ENCODE data around the gene IL26.
A peak's percentile ranks its signal among the peaks of the same experiment; 100 is the strongest.
"Not testable (repeated sequence)": the region's sequence is repeated elsewhere in the genome, so short reads cannot be mapped to it uniquely, and the experiment has no call there.

Gene IL26

DNA sequence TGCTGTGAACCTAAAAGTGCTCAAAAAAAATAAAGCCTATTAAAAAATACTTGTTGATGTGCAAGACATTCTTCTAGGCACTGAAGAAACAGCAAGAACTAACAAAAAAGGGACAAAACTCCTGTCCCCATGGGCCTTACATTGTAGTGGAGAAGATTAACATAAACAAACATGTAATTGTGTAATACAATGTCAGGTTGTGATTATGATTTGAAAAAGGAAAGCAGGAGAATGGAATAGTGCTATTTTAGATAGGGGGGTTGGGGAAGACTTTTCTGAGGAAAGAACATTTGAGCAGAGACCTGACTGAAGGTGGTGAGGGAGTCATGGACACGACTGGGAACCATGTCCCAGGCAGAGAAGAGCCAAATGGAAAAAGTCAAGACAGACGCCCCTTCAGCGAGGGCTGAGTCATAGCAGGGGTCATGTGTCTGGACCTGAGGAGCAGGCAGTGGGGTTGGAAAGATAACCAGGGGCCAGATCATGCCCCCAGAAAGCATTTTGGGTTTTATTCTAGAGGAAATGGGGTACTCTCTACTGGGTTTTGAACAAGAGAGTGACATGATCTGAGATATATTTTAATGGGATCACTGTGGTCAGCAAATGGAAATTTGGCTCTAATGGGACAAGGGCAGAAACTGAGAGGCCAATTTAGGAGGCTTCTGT, 46.7 kb downstream of the IL26 start:
- DNase-seq (ENCODE audit: low spot score) = no peak
- TF ChIP-seq, protein P1, sequence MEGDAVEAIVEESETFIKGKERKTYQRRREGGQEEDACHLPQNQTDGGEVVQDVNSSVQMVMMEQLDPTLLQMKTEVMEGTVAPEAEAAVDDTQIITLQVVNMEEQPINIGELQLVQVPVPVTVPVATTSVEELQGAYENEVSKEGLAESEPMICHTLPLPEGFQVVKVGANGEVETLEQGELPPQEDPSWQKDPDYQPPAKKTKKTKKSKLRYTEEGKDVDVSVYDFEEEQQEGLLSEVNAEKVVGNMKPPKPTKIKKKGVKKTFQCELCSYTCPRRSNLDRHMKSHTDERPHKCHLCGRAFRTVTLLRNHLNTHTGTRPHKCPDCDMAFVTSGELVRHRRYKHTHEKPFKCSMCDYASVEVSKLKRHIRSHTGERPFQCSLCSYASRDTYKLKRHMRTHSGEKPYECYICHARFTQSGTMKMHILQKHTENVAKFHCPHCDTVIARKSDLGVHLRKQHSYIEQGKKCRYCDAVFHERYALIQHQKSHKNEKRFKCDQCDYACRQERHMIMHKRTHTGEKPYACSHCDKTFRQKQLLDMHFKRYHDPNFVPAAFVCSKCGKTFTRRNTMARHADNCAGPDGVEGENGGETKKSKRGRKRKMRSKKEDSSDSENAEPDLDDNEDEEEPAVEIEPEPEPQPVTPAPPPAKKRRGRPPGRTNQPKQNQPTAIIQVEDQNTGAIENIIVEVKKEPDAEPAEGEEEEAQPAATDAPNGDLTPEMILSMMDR (IDR thresholded peaks at IDR 0.05; ENCODE audit: borderline replicate concordance, control extremely low read depth, extremely low read depth, insufficient read depth, missing control alignments) = no peak
- in situ Hi-C loops (cut with MboI; ENCODE audit: low sequenced_read_pairs, unreplicated experiment) = no loop called here

DNA sequence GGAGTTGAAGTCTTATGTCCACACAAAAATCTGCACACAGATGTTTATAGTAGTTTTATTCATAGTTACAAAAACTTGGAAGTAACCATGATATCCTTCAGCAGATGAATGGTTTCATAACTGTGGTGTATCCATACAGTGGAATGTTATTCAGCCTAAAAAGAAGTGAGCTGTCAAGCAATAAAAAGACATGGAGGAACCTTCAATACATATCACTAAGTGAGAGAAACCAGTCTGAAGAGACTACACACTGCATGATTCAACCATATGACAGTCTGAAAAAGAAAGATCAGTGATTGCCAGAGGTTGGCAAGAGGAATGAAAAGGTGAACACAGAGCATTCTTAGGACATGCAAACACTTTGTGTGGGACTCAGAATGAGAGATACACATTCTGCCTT, 47.4 kb downstream of the IL26 start:
- TF ChIP-seq, protein P1 (IDR thresholded peaks at IDR 0.05; ENCODE audit: borderline replicate concordance, control extremely low read depth, extremely low read depth, insufficient read depth, missing control alignments) = no peak
- DNase-seq (ENCODE audit: low spot score) = no peak
- in situ Hi-C loops (cut with MboI; ENCODE audit: low sequenced_read_pairs, unreplicated experiment) = no loop called here

DNA sequence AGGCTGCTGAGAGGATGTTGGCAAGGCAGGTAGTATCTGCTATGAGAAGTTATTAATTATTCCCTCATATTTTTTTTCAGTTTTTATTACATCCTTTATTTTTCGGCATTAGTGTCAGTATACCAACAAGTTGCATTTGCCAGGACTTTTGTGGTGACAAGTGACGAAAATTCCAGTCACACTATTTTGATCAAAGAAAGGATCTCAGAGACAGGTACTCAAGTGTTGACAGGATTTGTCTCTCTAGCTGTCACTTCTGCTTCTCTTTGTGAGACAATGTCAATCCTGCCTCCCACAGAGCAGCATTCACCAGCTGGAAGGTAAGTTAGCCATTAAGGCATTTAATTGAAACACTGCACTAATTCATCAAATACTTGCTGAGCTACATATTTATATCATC, 48.0 kb downstream of the IL26 start:
- no peak for DNase-seq (ENCODE audit: low spot score)
- TF ChIP-seq, protein P1 (IDR thresholded peaks at IDR 0.05; ENCODE audit: borderline replicate concordance, control extremely low read depth, extremely low read depth, insufficient read depth, missing control alignments) = no peak
- in situ Hi-C loops (cut with MboI; ENCODE audit: low sequenced_read_pairs, unreplicated experiment) = no loop called here

DNA sequence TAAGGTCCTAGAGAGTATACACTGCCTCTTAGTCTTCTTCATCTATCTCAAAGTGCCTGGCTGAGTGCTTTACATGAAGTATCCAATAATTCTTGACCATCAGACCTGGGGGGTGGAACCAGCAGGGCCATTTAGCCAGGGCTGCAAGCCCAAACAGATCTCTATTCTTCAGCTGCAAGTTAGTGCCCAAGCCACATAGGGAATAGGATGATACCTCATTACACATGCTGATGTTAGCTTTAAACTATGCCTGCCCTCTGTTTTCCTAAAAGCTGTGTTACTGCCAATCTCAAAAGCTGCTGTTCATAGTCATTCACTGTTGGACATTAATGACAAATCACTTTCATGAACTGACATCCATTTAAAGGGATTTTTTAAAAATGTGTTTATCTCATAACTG, 49.4 kb downstream of the IL26 start:
- TF ChIP-seq, protein P1 (IDR thresholded peaks at IDR 0.05; ENCODE audit: borderline replicate concordance, control extremely low read depth, extremely low read depth, insufficient read depth, missing control alignments) = no peak
- DNase-seq (ENCODE audit: low spot score) = no peak
- in situ Hi-C loops (cut with MboI; ENCODE audit: low sequenced_read_pairs, unreplicated experiment) = no loop called here

DNA sequence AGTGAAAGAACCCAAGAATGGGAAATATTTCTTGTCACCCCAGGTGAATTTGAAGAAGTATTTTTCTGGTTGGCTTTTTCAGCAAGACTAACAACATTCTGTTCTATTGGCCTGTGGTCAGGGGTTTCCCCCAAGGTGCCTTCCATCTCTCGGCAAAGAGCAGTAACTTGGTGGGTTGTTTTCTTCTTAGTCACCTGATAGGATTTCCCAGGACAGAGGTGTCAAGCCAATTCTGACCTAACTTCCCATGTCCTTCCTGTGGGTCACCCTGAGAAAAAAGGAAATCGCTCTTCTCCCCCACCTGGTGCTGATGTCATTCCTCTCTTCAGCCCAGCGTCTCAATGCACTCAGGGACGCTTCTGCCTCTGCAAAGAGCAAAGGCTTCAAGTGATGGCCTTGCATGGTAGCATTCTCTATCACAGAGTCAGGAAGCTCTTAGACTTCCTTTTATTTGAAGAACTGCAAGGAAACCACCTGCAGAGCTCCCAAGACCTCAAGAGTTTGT, 50.0 kb downstream of the IL26 start:
- in situ Hi-C loops (cut with MboI; ENCODE audit: low sequenced_read_pairs, unreplicated experiment) = no loop called here
- TF ChIP-seq, protein P1 (IDR thresholded peaks at IDR 0.05; ENCODE audit: borderline replicate concordance, control extremely low read depth, extremely low read depth, insufficient read depth, missing control alignments) = no peak
- peak; percentile 63 for DNase-seq (ENCODE audit: low spot score)

DNA sequence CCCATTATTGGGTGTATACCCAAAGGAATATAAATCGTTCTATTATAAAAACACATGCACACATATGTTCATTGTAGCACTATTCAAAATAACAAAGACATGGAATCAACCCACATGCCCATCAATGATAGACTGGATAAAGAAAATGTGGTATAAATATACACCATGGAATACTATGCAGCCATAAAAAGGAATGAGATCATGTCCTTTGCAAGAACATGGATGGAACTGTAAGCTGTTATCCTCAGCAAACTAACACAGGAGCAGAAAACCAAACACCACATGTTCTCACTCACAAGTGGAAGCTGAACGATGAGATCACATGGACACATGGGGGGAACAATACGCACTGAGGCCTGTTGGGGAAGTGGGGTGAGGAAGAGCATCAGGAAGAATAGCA, 50.8 kb downstream of the IL26 start:
- in situ Hi-C loops (cut with MboI; ENCODE audit: low sequenced_read_pairs, unreplicated experiment); DNase-seq (ENCODE audit: low spot score): not testable (repeated sequence)

DNA sequence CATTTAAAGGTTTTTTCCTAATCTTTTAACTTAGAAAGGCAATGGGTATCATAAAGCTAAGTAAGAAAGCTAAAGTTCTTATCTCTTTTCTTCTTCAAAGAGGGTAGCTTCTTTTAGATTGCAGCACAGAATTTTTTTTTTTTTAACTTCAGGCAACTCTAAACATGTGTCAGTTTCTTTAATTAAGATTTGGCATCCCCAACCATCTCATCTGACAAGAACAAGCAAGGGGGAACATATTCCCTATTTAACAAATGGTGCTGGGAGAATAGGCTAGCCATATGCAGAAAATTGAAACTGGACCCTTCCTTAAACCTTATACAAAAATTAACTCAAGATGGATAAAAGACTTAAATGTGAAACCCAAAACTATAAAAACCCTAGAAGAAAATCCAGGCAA, 51.8 kb downstream of the IL26 start:
- TF ChIP-seq, protein P1 (IDR thresholded peaks at IDR 0.05; ENCODE audit: borderline replicate concordance, control extremely low read depth, extremely low read depth, insufficient read depth, missing control alignments) = no peak
- DNase-seq (ENCODE audit: low spot score) = no peak
- in situ Hi-C loops (cut with MboI; ENCODE audit: low sequenced_read_pairs, unreplicated experiment) = no loop called here

All from GM13976 (cell line).